ENCODE results near the gene TARDBP.

GRCh38 chr1:11068600-11069473 is 56.4 kb downstream of the TARDBP start:
- no peak for TF ChIP-seq CTCF (IDR thresholded peaks at IDR 0.05)
- no peak for TF ChIP-seq POLR2AphosphoS5 (IDR thresholded peaks at IDR 0.05; ENCODE audit: low read depth, low read length)

Data from Panc1 (cell line).